ENCODE measurements around the gene RAD17.
"Not testable (repeated sequence)": the region's sequence is repeated elsewhere in the genome, so short reads cannot be mapped to it uniquely, and the experiment has no call there.

The RAD17 gene

GRCh38 chr5:69369340-69370121 lies at the start of gene RAD17, which contains the start of the genes AK6 and TAF9:
Gene RAD17, plus strand, starts transcription at chr5:69369818. Its CDS starts 2,391 bp downstream, at chr5:69372209.
Gene AK6, minus strand, starts transcription at chr5:69369520. Its CDS starts 30 bp downstream, at chr5:69369490.
Gene TAF9, minus strand, starts transcription at chr5:69369520. Its CDS starts 3,783 bp downstream, at chr5:69365737.
- DNase-seq, result peak; percentile 92

DNA sequence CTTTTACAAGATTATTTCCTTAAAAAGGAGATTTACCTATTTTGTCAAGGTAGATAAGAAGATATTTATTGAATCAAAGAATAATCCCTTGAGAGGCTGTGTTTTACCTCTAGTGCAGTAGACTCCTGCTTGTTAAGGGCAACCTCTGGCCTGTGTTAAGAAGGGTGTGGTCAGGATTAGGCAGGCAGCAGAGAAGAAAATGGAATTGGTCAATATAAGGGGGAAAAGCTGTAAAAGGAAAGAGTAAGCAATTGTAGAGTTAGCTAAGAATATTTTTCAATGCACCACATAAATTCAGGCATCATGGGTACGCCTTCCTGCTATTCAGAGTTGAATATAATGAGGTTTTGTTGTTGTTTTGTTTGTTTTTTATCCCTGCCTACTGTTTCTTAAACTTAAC lies 43.3 kb upstream of the RAD17 start:
- DNase-seq, result no peak

DNA sequence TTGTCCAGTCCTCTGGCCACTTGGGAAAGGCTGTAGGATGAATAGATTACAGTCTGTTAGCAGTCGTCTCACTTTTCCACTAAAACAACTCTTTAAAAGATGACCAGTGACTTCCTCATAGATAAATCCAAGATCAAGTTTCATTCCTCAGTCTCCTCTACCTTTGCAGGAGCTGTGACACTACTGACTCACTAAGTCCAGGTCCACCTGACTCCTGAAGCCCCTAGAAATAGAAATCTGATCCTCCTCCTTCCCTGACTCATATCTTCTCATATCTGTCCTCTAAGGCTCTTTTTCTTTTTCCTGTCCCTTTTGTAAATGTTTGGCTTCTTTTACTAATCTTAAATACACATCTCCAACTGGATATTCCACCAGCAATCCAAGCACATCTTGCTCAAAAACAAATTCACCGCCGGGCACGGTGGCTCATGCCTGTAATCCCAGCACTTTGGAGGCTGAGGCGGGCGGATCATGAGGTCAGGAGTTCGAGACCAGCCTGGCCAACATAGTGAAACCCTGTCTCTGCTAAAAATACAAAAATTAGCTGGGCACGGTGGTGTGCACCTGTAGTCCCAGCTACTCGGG lies 39.6 kb upstream of the RAD17 start:
- no peak for DNase-seq

DNA sequence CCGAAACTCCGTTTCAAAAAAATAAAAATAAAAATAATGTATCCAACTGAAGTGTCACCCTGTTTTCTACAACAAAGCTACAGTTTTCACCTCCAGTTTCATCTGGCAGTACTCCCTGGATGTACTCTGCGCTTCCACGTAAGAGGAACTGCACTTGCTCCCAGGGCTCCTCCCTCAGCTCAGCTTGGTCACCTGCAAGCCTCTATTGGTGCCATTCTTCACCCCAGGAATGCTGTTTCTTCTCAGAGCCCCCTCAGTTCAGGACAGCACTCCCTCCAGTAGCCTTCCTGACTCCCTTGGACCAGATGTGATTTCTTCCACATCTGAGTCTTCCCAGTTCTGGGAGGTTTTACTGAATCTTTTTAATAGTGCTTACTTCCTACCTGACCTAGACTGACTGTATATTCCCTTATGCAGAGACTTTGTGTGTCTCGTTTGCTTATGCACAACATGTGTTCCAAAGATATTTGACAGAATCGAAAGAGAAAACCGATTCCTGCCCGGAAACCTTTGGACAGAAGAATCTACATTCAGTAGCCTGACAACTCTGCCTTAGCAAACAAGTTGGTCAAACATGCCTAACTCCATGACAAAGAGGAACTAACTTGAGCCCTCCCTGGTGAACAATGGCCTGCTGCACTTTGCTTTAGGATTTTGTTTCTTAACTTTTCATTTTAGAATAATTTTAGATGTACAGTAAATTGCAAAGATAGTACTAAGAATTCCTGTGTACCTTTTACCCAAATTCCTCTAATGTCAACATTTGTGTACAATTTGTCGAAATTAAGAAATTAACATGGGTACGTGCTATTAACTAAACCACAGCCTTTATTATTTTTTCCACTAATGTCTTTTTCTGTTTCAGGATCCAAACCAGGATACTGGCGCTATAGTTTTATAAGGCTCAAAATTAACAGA lies 37.8 kb upstream of the RAD17 start:
- no peak for DNase-seq

- not testable (repeated sequence) for DNase-seq
Observed at GRCh38 chr5:69333668-69334315, 35.8 kb upstream of the RAD17 start.

DNA sequence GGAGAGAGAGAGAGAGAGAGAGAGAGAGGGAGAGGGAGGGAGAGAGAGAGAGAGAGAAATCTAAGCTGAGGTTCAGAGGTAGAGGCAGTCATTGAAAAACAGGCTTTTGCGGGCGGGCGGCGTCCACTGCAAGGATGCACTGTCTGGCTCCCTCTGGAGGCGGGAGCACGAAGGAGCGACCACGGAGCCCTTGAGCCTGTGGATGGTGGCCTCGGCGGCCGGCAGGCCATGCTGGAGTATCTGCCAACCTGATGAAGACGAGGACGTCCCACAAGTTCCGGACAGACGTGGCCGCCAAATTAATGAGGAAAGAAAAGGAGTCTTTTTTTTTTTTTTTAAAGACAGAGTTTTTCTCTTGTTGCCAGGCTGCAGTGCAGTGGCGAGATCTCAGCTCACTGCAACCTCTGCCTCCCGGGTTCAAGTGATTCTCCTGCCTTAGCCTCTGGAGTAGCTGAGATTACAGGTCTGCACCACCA lies 34.8 kb upstream of the RAD17 start:
- peak; percentile 64 for DNase-seq

GRCh38 chr5:69335341-69335935 lies 34.2 kb upstream of the RAD17 start:
- no peak for DNase-seq

DNA sequence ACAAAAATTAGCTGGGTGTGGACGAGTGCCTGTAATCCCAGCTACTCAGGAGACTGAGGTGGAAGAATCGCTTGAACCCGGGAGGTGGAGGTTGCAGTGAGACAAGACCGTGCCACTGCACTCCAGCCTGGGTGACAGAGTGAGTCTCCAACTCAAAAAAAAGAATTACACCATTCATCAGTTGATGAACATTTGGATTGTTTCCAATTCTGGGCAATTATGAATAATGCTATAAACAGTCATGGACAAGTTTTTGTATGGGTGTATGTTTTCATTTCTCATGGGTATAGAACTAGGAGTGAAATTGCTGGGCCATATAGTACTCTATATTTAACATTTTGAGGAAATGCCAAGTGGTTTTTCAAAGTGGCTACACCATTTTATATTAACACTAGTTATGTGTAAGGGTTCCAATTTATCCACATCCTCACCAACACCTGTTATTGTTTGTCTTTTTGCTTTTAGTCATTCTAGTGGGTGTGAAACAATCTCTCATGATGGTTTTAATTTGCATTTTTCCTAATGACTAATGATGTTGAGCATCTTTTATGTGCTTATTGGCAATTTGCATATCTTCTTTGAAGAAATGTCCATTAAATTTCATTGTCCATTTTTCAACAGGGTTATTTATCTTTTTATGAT lies 28.0 kb upstream of the RAD17 start:
- DNase-seq, result no peak

GRCh38 chr5:69343083-69343482 lies 26.5 kb upstream of the RAD17 start:
- no peak for DNase-seq

DNA sequence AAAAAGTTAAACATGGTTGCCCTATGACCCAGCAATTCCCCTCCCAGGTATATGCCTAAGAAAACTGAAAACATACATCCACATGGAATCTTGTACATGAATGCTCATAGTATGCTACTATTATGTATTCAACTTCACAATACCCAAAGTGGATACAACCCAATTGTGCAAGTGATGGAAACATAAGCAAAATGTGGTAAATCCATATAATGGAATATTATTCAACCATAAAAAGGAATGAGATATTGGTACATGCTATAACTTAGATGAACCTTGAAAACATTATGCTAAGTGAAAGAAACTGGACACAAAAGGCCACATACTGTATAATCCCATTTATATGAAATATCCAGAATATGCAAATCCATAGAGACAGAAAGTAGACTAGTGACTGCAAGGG lies 19.0 kb upstream of the RAD17 start:
- DNase-seq, result no peak

- no peak for DNase-seq
Observed at GRCh38 chr5:69359699-69360098, 9.9 kb upstream of the RAD17 start.

- DNase-seq, result no peak
Observed at GRCh38 chr5:69360442-69360841, 9.2 kb upstream of the RAD17 start.

DNA sequence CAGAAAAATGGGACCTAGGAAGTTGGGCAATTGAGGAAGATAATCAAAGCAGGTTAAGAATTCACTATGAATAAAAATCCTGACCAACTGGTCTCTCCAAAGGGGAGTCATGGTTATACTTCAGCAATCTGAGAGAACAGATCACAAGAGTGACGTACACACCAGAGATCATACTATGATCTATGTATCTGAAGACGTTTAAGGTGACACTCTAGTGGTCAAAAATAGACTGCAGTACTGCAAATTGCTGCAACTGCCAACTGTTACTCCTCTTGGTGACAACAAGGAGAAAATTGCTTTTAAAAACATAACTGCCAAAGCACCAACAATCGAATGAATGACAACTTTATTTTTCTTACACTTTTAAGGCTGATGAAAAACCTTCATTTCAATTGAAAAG lies 5.2 kb upstream of the RAD17 start:
- peak; percentile 46 for DNase-seq

DNA sequence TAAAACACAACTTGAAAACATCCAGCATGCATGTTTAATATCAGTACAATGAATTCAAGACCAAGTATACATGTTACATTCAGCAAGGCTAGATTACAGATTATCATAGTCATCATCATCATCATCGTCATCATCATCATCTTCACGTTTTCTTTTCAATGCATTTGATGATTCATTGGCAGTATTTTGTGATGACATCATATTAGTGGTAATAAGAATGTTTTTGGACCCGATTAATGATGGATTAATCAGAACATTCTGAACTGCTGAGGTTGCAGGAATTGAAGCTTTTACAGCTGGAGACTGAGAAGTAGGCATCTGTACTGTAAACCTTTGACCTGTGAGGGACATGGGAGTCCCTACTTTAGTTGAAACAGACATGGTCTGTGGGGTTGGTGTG lies 4.8 kb upstream of the RAD17 start:
- peak; percentile 6 for DNase-seq

GRCh38 chr5:69367697-69368279 lies 1.8 kb upstream of the RAD17 start:
- no peak for DNase-seq

DNA sequence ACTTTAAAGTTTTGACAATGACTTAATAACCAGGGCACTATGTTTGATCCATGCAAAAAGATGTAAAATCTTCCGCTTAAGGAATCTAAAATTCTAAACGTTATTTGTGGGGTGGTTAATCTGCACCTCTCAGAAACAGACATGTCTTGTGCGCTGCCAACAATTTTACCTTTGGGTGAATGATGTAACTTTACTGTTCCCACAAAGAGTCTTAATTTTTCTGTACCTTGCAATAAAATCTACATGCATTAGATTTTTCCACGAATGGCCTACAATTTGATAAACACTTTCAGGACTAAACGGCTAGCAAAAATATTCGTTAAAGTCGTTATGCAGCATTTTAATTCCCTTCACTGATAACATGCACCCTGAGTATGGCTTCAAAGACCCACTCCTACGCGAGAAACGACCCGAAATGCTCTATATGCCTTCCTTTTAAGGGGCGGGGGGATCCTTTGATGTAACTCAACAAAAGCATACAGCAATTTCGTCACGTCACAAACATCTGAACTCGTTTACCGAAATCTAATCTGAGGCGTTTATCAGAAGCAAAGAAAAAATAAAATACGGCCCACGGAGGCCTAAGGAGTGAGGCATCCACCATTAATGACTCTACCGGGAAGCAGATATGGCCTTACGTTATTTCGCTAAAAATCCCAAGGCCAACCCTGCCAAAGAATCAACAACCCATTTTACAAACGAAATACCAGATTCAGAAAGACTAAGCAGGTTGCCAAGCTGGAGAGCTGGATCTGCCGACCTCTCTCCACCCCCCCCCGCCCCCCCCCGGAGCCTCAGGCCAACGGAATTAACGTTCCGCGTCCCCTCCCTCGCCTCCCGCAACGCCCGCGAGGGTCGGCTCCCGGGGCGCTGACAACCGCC lies 919 bp upstream of the RAD17 start:
- peak; percentile 39 for DNase-seq

DNA sequence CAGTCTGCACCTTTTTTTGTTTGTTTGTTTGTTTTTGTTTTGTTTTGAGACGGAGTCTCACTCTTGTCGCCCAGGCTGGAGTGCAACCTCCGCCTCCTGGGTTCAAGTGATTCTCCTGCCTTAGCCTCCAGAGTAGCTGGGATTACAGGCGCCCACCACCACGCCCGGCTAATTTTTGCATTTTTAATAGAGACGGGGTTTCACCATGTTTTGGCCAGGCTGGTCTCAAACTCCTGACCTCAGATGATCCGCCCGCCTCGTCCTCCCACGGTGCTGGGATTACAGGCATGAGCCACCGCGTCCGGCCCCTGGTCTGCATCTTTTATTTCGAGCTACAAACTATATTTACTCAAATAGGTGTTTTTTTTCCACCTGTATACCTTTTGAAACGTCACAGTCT lies 717 bp downstream of the RAD17 start:
- not testable (repeated sequence) for DNase-seq

DNA sequence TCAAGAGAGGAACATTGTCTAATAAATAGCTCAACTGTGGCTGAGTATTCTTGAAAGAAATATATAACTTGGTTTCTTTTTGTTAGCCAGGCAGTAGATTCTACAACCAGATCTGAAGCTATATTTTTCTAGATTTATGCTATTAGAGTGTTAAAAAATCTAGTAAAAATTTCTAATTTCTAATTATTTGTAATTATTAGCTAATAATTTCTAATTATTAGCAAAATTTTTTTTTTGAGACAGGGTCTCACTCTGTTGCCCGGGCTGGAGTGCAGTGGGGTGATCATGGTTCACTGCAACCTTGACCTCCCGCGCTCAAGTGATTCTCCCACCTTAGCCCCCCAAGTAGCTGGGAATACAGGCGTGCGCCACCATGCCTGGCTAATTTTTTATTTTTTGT lies 2.8 kb downstream of the RAD17 start:
- DNase-seq, result no peak

- no peak for DNase-seq
Observed at GRCh38 chr5:69374911-69375446, 5.4 kb downstream of the RAD17 start.

DNA sequence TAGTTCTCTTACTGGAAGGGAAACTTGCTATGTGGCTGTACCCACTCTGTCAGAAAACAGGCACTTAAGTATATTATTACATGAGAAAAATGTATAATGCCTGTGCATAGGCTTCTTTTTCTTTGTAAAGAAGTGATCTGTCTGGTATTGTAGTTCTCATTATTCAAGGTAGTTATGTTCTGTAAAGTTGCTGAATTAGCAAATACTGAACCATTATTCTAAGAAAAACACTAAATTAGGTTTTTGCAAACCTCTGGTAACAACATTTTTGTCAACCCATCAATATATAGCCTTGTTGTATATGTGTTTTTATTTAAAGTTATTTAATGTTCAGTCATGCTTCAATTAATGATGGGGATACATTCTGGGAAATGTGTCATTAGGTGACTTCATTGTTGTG lies 8.8 kb downstream of the RAD17 start:
- DNase-seq, result no peak

All from HCEC 1CT (cell line).